ENCODE results near the gene GLI2. TPM values are rescaled to one million over a fixed set of nuclear protein-coding genes. Genes with fewer than 3 reads are reported as not detected.

GLI2 gene
- total RNA-seq, 1 experiment from 2014 or later, result 11.6 TPM

DNA sequence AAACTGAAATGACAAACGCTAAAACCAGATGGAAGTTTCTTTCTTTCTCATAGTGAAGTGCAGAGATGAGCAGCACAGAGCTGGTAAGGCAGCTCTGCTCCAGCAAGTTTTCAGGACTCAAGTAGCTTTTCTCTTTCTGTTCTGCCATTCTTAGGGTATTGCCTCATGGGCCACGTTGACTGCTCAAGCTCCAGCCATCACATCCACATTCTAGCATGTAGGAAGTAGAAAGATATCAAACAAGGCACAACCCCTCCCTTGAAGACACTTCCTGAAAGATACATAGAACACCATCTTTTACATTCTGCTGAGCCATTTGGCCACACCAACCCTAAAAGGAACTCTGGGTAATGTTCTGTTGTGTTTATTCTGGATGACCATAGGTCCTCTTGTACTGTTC lies 48.5 kb upstream of the GLI2 start:
- no TSS peak for BruUV-seq (replicated peaks)
- DNase-seq, result no peak
- ChIA-PET CTCF (interaction anchor here (0.9 kb wide), 1 partner anchor 387 kb away, joined by 6 read pairs; no protein-coding TSS in a partner anchor), POLR2A (ENCODE audit: unreplicated experiment) (no interaction called here)
- Histone ChIP-seq H3K9me3 (ENCODE audit: insufficient read depth, low read depth) (no peaks in the 10 kb centered on the region), H4K20me1 (ENCODE audit: insufficient read depth) (no peaks in the 10 kb centered on the region), H3F3A (ENCODE audit: insufficient read depth, low read depth) (no peaks in the 10 kb centered on the region), H3K4me3 (no peak overlapping the region), H3K27ac (no peak overlapping the region), H3K4me1 (replicated peaks; ENCODE audit: insufficient read depth) (no peaks in the 10 kb centered on the region), H3K27me3 (ENCODE audit: insufficient read depth, low read depth) (peaks cover 45% of the 10 kb centered on the region), H3K4me2 (no peak overlapping the region), H3K79me2 (ENCODE audit: low read depth) (no peaks in the 10 kb centered on the region), H3K36me3 (ENCODE audit: low read depth) (no peaks in the 10 kb centered on the region), H2AFZ (no peak overlapping the region), H3K9me2 (ENCODE audit: insufficient read depth) (no peaks in the 10 kb centered on the region)
- intact Hi-C loops (cut with micrococcal nuclease; ENCODE audit: unreplicated experiment), result no loop called here
- TF ChIP-seq EZH2 (IDR thresholded peaks at IDR 0.05; ENCODE audit: low read depth), result no peak
- TF ChIP-seq, protein P1, sequence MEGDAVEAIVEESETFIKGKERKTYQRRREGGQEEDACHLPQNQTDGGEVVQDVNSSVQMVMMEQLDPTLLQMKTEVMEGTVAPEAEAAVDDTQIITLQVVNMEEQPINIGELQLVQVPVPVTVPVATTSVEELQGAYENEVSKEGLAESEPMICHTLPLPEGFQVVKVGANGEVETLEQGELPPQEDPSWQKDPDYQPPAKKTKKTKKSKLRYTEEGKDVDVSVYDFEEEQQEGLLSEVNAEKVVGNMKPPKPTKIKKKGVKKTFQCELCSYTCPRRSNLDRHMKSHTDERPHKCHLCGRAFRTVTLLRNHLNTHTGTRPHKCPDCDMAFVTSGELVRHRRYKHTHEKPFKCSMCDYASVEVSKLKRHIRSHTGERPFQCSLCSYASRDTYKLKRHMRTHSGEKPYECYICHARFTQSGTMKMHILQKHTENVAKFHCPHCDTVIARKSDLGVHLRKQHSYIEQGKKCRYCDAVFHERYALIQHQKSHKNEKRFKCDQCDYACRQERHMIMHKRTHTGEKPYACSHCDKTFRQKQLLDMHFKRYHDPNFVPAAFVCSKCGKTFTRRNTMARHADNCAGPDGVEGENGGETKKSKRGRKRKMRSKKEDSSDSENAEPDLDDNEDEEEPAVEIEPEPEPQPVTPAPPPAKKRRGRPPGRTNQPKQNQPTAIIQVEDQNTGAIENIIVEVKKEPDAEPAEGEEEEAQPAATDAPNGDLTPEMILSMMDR (conservative IDR thresholded peaks at IDR 0.05), result no peak

DNA sequence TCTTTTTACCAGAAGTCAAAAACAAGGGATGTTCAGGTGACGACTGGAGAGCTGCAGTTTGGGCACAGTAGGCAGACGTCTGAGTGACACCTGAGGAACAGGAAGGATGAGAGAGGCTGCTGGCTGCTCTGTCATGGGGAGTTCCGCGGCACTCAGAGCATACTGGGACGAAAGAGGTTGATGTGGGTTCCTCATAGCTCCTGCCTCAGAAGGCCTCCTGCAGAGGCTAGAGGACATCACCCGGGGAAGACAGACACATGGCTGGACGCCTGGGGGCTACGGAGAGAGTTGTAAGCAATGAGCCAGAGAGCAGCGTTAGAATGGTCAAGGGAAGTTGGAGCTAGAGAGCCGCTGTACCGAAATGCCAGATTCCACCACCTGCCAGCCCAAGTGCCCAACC lies 45.1 kb upstream of the GLI2 start:
- no peaks in the 10 kb centered on the region for H3K36me3 ChIP-seq (ENCODE audit: low read depth)
- no peak for DNase-seq
- H3K9me3 ChIP-seq (ENCODE audit: insufficient read depth, low read depth), result no peaks in the 10 kb centered on the region
- H3F3A ChIP-seq (ENCODE audit: insufficient read depth, low read depth), result no peaks in the 10 kb centered on the region
- no peak overlapping the region for H3K4me2 ChIP-seq
- BruUV-seq (replicated peaks), result no TSS peak
- no peaks in the 10 kb centered on the region for H3K4me1 ChIP-seq (replicated peaks; ENCODE audit: insufficient read depth)
- no peaks in the 10 kb centered on the region for H3K79me2 ChIP-seq (ENCODE audit: low read depth)
- intact Hi-C loops (cut with micrococcal nuclease; ENCODE audit: unreplicated experiment), result loop anchor here (10.0 kb wide), 1 partner anchor 664 kb away; no protein-coding TSS in a partner anchor
- ChIA-PET POLR2A (ENCODE audit: unreplicated experiment) (interaction anchor here (0.7 kb wide), 1 partner anchor 383 kb away, joined by 3 read pairs; no protein-coding TSS in a partner anchor), CTCF (no interaction called here)
- TF ChIP-seq, protein P1 (conservative IDR thresholded peaks at IDR 0.05), result no peak
- TF ChIP-seq EZH2 (IDR thresholded peaks at IDR 0.05; ENCODE audit: low read depth), result no peak
- H3K4me3 ChIP-seq, result no peak overlapping the region
- H4K20me1 ChIP-seq (ENCODE audit: insufficient read depth), result no peaks in the 10 kb centered on the region
- H3K9me2 ChIP-seq (ENCODE audit: insufficient read depth), result no peaks in the 10 kb centered on the region
- H3K27me3 ChIP-seq (ENCODE audit: insufficient read depth, low read depth), result peaks cover 58% of the 10 kb centered on the region
- H3K27ac ChIP-seq, result no peak overlapping the region
- no peak overlapping the region for H2AFZ ChIP-seq

DNA sequence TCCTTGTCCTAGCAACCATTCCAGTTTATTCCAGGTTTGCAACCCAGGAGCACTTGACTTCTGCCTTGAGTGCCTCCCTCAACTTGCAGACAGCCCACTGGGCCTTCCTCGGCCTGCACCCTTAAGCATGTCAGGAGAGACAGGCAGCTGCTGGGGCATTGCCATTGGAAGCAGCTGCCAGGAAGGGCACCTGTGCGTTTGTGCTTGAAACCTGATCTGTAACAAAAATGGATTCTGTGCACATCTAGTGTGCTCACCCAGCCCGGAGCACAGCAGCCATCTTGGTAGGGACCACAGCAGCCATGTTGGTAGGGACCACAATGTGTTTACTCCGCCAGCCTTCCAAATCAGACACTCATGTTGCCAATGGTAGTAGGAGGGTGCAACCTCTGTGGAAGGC lies 44.3 kb upstream of the GLI2 start:
- Histone ChIP-seq H3K9me3 (ENCODE audit: insufficient read depth, low read depth) (no peaks in the 10 kb centered on the region), H4K20me1 (ENCODE audit: insufficient read depth) (no peaks in the 10 kb centered on the region), H3K79me2 (ENCODE audit: low read depth) (no peaks in the 10 kb centered on the region), H2AFZ (no peak overlapping the region), H3F3A (ENCODE audit: insufficient read depth, low read depth) (no peaks in the 10 kb centered on the region), H3K27ac (no peak overlapping the region), H3K36me3 (ENCODE audit: low read depth) (no peaks in the 10 kb centered on the region), H3K4me2 (no peak overlapping the region), H3K4me3 (no peak overlapping the region), H3K4me1 (replicated peaks; ENCODE audit: insufficient read depth) (no peaks in the 10 kb centered on the region), H3K27me3 (ENCODE audit: insufficient read depth, low read depth) (peaks cover 65% of the 10 kb centered on the region), H3K9me2 (ENCODE audit: insufficient read depth) (no peaks in the 10 kb centered on the region)
- intact Hi-C loops (cut with micrococcal nuclease; ENCODE audit: unreplicated experiment), result loop anchor here (10.0 kb wide), 1 partner anchor 663 kb away; no protein-coding TSS in a partner anchor
- TF ChIP-seq EZH2 (IDR thresholded peaks at IDR 0.05; ENCODE audit: low read depth), result no peak
- TF ChIP-seq, protein P1 (conservative IDR thresholded peaks at IDR 0.05), result no peak
- CTCF ChIA-PET, result interaction anchor here (0.5 kb wide), 1 partner anchor 143 kb away, joined by 3 read pairs; no protein-coding TSS in a partner anchor
- no peak for DNase-seq
- no TSS peak for BruUV-seq (replicated peaks)
- POLR2A ChIA-PET (ENCODE audit: unreplicated experiment), result no interaction called here

All from PC-9 (cell line).